Measurements from ENCODE around the gene FATE1.

DNA sequence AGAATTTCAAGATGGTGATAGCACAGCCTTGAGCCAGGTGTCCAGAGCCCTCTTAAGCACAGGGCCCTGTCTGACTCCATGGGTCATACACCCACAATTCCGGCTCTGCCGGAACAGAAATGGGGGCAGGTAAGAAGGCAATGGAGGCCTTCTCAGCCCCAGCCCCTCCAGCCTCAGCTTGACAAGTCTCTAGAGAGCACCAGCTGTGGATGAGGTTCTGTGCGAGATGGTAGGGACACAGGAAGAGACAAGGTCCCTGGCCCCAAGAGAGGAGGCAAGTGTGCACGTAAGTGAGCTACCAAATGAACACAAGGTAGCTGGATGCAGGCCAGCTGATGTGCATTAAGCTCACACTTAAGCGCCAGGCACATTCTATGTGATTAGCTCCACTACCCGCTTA lies 23.0 kb upstream of the FATE1 start:
- TF ChIP-seq, protein P1, sequence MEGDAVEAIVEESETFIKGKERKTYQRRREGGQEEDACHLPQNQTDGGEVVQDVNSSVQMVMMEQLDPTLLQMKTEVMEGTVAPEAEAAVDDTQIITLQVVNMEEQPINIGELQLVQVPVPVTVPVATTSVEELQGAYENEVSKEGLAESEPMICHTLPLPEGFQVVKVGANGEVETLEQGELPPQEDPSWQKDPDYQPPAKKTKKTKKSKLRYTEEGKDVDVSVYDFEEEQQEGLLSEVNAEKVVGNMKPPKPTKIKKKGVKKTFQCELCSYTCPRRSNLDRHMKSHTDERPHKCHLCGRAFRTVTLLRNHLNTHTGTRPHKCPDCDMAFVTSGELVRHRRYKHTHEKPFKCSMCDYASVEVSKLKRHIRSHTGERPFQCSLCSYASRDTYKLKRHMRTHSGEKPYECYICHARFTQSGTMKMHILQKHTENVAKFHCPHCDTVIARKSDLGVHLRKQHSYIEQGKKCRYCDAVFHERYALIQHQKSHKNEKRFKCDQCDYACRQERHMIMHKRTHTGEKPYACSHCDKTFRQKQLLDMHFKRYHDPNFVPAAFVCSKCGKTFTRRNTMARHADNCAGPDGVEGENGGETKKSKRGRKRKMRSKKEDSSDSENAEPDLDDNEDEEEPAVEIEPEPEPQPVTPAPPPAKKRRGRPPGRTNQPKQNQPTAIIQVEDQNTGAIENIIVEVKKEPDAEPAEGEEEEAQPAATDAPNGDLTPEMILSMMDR (IDR thresholded peaks at IDR 0.05; ENCODE audit: low read depth, low read length, missing input control), result no peak
- TF ChIP-seq, protein P2, sequence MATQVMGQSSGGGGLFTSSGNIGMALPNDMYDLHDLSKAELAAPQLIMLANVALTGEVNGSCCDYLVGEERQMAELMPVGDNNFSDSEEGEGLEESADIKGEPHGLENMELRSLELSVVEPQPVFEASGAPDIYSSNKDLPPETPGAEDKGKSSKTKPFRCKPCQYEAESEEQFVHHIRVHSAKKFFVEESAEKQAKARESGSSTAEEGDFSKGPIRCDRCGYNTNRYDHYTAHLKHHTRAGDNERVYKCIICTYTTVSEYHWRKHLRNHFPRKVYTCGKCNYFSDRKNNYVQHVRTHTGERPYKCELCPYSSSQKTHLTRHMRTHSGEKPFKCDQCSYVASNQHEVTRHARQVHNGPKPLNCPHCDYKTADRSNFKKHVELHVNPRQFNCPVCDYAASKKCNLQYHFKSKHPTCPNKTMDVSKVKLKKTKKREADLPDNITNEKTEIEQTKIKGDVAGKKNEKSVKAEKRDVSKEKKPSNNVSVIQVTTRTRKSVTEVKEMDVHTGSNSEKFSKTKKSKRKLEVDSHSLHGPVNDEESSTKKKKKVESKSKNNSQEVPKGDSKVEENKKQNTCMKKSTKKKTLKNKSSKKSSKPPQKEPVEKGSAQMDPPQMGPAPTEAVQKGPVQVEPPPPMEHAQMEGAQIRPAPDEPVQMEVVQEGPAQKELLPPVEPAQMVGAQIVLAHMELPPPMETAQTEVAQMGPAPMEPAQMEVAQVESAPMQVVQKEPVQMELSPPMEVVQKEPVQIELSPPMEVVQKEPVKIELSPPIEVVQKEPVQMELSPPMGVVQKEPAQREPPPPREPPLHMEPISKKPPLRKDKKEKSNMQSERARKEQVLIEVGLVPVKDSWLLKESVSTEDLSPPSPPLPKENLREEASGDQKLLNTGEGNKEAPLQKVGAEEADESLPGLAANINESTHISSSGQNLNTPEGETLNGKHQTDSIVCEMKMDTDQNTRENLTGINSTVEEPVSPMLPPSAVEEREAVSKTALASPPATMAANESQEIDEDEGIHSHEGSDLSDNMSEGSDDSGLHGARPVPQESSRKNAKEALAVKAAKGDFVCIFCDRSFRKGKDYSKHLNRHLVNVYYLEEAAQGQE (IDR thresholded peaks at IDR 0.05), result no peak
- no peak for TF ChIP-seq TAF1 (conservative IDR thresholded peaks at IDR 0.05)
- TF ChIP-seq EGR1 (IDR thresholded peaks at IDR 0.05; ENCODE audit: low read depth in 2 of 2), result no peak
- TF ChIP-seq FOXA2 (IDR thresholded peaks at IDR 0.05), result no peak
- no peak for TF ChIP-seq YY1 (IDR thresholded peaks at IDR 0.05)
- TF ChIP-seq GABPA (IDR thresholded peaks at IDR 0.05 in 1 of 2, conservative IDR thresholded peaks at IDR 0.05 in 1 of 2), result no peak
- TF ChIP-seq JUND (IDR thresholded peaks at IDR 0.05), result no peak
- TF ChIP-seq, protein P3, sequence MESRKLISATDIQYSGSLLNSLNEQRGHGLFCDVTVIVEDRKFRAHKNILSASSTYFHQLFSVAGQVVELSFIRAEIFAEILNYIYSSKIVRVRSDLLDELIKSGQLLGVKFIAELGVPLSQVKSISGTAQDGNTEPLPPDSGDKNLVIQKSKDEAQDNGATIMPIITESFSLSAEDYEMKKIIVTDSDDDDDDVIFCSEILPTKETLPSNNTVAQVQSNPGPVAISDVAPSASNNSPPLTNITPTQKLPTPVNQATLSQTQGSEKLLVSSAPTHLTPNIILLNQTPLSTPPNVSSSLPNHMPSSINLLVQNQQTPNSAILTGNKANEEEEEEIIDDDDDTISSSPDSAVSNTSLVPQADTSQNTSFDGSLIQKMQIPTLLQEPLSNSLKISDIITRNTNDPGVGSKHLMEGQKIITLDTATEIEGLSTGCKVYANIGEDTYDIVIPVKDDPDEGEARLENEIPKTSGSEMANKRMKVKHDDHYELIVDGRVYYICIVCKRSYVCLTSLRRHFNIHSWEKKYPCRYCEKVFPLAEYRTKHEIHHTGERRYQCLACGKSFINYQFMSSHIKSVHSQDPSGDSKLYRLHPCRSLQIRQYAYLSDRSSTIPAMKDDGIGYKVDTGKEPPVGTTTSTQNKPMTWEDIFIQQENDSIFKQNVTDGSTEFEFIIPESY (IDR thresholded peaks at IDR 0.05), result no peak
- no peak for TF ChIP-seq FOXA1 (IDR thresholded peaks at IDR 0.05)
- no peak for TF ChIP-seq SP1 (IDR thresholded peaks at IDR 0.05)
- no peak for TF ChIP-seq RAD21 (IDR thresholded peaks at IDR 0.05)
- TF ChIP-seq, protein P4, sequence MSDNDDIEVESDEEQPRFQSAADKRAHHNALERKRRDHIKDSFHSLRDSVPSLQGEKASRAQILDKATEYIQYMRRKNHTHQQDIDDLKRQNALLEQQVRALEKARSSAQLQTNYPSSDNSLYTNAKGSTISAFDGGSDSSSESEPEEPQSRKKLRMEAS (IDR thresholded peaks at IDR 0.05), result no peak
- TF ChIP-seq RXRA (IDR thresholded peaks at IDR 0.05), result no peak

Measured in liver (tissue), 3 donors.